Kidney (tissue), 14 donors: ENCODE results near the gene SLC12A5. TPM values are rescaled to one million over a fixed set of nuclear protein-coding genes. Genes with fewer than 3 reads are reported as not detected.
A peak's percentile ranks its signal among the peaks of the same experiment; 100 is the strongest.

Experiments
- DNase-seq, 5 donors: peaks; one replicate each; pipeline ENCODE4 v3.0.0-alpha.2; 2013 to 2020
- FAIRE-seq: peaks from 2 replicates; lab custom pipeline; 2012; peaks lifted over from hg19 to GRCh38; lab: Jason Lieb, UNC
- H3K27ac ChIP-seq, 2 donors: one replicate each; pipeline ENCODE4 v1.7.0; 2013; ENCODE audit warnings: low read depth in 2 of 2, low read length in 2 of 2, inconsistent platforms in 1 of 2
- H3K27me3 ChIP-seq: one replicate; pipeline ENCODE4 v1.7.1; 2013; ENCODE audit warnings: low read length, inconsistent platforms; ENCODE audit not compliant: control insufficient read depth, insufficient read depth
- H3K36me3 ChIP-seq, 3 donors: one replicate each; pipeline versions ENCODE4 v1.7.0 to v1.7.1; 2013; ENCODE audit warnings: low read length in 3 of 3, control low read depth in 1 of 3, inconsistent platforms in 1 of 3; ENCODE audit not compliant: insufficient read depth in 3 of 3, control insufficient read depth in 2 of 3
- H3K4me1 ChIP-seq, 3 donors: one replicate each; pipeline versions ENCODE4 v1.7.0 to v1.7.1; 2013; ENCODE audit warnings: low read length in 3 of 3, inconsistent platforms in 1 of 3, low read depth in 1 of 3; ENCODE audit not compliant: control insufficient read depth in 2 of 3, insufficient read depth in 2 of 3
- H3K4me3 ChIP-seq, 3 donors: one replicate each; pipeline versions ENCODE4 v1.7.0 to v1.8.1; 2013; ENCODE audit warnings: low read length in 3 of 3, control low read depth in 1 of 3, inconsistent platforms in 1 of 3
- H3K9ac ChIP-seq, 3 donors: one replicate each; pipeline versions ENCODE4 v1.7.0 to v1.7.1; 2013; ENCODE audit warnings: low read length in 3 of 3, control low read depth in 1 of 3, inconsistent platforms in 1 of 3
- H3K9me3 ChIP-seq, 3 donors: one replicate each; pipeline versions ENCODE4 v1.7.0 to v1.7.1; 2013; ENCODE audit warnings: low read length in 3 of 3, control low read depth in 1 of 3, inconsistent platforms in 1 of 3; ENCODE audit not compliant: control insufficient read depth in 2 of 3, insufficient read depth in 1 of 3
- CTCF ChIP-seq: IDR thresholded peaks from 3 replicates; pipeline ENCODE4 v1.5.1; 2012; ENCODE audit warnings: mild to moderate bottlenecking, moderate library complexity, borderline replicate concordance; ENCODE audit not compliant: insufficient read depth; ENCODE audit errors: extremely low read depth
- intact Hi-C: fragments of 100-400 bp; cut with DNase I; formaldehyde crosslinking; loops from one replicate; pipeline ENCODE4 v1.11.1; 2022
- polyA plus RNA-seq: library from polyadenylated mRNA; stranded (reverse); fragments of 350-450 nt; fragmentation: Illumina TruSeq; extraction: RNeasy Lipid Tissue Mini Kit (QIAGEN cat#74804); gene quantifications from one replicate; pipeline ENCODE4 v1.2.3, GENCODE V29; 2014; ENCODE audit warnings: low read depth, low replicate concordance; ENCODE audit not compliant: insufficient read depth
- total RNA-seq: library from RNA; stranded (reverse); fragmentation: NEBNext Ultra II Directional; extraction: Animal tissue kit (Norgen Biotek cat#: 25700); gene quantifications from one replicate; pipeline ENCODE4 v1.2.1, GENCODE V29; 2021
- donor health status: control.
- donor health status: control.
- donor health status: control.
- donor health status: control.
- donor health status: control.
- donor health status: DM: yes; HTN: yes; CAD: no.
- donor health status: Normal renal cell carcinoma (clear cell type).

Gene SLC12A5
- total and polyA plus RNA-seq, 2 donors from 2014 or later: 2.0 to 2.5 TPM

DNA sequence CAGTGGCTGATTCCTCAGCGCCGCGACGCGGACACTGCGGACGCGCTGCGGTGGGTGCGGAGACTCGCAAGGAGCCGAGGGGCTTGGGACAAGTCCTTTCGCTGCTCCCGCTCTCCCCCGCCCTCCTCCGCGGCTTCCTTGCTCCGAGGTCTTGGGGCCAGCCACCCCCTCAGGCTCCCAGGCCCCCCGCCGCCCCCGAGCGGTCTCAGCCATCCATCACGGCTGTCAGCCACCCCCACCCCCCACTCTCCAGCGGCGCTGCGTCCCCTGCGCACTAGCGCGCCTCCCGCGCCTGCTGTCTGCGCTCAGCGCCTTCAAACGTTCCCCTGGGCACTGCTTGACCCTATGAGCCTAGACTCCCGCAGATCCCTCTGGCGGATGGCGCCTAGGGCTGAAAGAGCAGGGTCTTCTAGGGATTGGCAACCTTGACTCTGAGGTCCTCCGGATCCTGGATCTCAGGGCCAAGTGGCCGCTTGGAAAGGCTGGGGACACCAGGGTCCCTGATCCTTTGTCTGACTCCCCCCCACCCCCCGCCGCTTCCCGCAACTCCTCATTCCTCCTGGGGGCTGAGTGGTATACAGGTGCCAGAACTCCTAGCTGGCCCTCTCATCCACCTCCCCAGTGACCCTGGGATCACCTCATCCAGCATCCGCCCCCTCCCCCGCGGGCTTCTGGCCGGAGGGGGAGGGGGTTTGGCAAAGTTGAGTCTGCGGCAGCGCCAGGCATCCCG lies 1.4 kb downstream of the SLC12A5 start:
- no peak for TF ChIP-seq CTCF
- Histone ChIP-seq H3K27ac (no peak overlapping the region), H3K9ac (no peak overlapping the region), H3K27me3 (peaks cover 20% of the 10 kb centered on the region), H3K4me1 (no peaks in the 10 kb centered on the region), H3K9me3 (no peaks in the 10 kb centered on the region), H3K4me3 (no peak overlapping the region), H3K36me3 (no peaks in the 10 kb centered on the region)
- FAIRE-seq (no peak), DNase-seq (peak in 1 of 5 donors; percentile 44)
- intact Hi-C loops: no loop called here

GRCh38 chr20:46031014-46031569 lies 2.1 kb downstream of the SLC12A5 start:
- Histone ChIP-seq H3K4me3 (no peak overlapping the region), H3K9ac (no peak overlapping the region), H3K9me3 (no peaks in the 10 kb centered on the region), H3K27ac (no peak overlapping the region), H3K4me1 (no peaks in the 10 kb centered on the region), H3K27me3 (peaks cover 20% of the 10 kb centered on the region), H3K36me3 (no peaks in the 10 kb centered on the region)
- no peak for TF ChIP-seq CTCF
- intact Hi-C loops: no loop called here
- DNase-seq: no peak
- no peak for FAIRE-seq

DNA sequence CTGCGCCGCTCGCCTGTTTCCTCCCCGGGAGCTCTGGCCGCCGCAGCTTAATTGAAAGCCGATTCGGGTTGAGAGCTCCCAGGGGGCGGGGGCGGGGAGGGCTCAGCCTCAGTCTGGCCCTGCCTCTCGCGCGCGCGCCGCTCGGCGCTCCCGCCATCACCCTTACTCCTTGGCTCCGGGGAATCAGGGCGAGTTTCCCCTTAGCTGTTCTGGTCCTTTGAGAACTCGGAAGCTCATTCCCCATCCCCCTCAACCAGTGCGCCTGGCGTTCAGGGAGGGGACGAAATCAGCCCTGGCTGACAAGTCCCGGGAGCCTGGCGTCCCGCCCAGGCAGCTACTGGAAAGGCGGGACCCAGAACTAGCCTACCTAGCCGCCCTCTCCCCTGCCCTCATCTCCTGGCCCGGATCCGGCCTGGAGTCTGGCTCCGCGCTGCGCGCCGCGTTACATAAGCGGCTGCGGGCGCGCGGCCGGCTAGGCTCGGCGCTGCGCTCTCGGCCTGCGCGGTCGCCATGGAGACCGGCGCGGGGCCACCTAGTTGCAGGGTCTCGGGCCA lies 2.8 kb downstream of the SLC12A5 start:
- no peaks in the 10 kb centered on the region for H3K9me3 ChIP-seq
- no peak overlapping the region for H3K27ac ChIP-seq
- no peak for TF ChIP-seq CTCF
- FAIRE-seq (no peak), DNase-seq (peak in 2 of 5 donors; percentile 18 to 28)
- intact Hi-C loops: no loop called here
- peaks cover 21% of the 10 kb centered on the region for H3K27me3 ChIP-seq
- H3K9ac ChIP-seq: no peak overlapping the region
- H3K4me1 ChIP-seq: no peaks in the 10 kb centered on the region
- no peaks in the 10 kb centered on the region for H3K36me3 ChIP-seq
- no peak overlapping the region for H3K4me3 ChIP-seq
